Body of pancreas (tissue), 4 donors: ENCODE data around the gene NPM3.

Experiments used
- CTCF ChIP-seq, 7 experiments: fragments of 450-650 bp in 4 of 7; fragments of 200-600 bp in 3 of 7; sonication (generic) in 3 of 7; IDR thresholded peaks; one replicate each; pipeline ENCODE4 v1.5.1; 2016 to 2019; ENCODE audit warnings: antibody characterized with exemption in 7 of 7
- POLR2A ChIP-seq, 3 donors: fragments of 450-650 bp; IDR thresholded peaks; one replicate each; pipeline ENCODE4 v1.6.1; 2016; ENCODE audit warnings: antibody characterized with exemption in 3 of 3, mild to moderate bottlenecking in 2 of 3

GRCh38 chr10:101773923-101774588 is 9.2 kb downstream of the NPM3 start:
- TF ChIP-seq CTCF (IDR thresholded peaks at IDR 0.05) (no peak), POLR2A (IDR thresholded peaks at IDR 0.05) (no peak)
